Kidney capillary endothelial cell (primary cell): ENCODE results near the gene PPP4R3A.
A peak's percentile ranks its signal among the peaks of the same experiment; 100 is the strongest.
"Not testable (repeated sequence)": the region's sequence is repeated elsewhere in the genome, so short reads cannot be mapped to it uniquely, and the experiment has no call there.

Experiments
- DNase-seq: peaks from one replicate; pipeline ENCODE4 v3.0.0-alpha.2; 2018; ENCODE audit warnings: low spot score

The PPP4R3A gene

GRCh38 chr14:91510171-91511042, at the start of gene PPP4R3A:
TSS of gene PPP4R3A (minus strand) at chr14:91510310. CDS start at chr14:91509647, 663 bp downstream.
- DNase-seq: peak; percentile 90

GRCh38 chr14:91555531-91555930, 45.4 kb upstream of the PPP4R3A start:
- no peak for DNase-seq

DNA sequence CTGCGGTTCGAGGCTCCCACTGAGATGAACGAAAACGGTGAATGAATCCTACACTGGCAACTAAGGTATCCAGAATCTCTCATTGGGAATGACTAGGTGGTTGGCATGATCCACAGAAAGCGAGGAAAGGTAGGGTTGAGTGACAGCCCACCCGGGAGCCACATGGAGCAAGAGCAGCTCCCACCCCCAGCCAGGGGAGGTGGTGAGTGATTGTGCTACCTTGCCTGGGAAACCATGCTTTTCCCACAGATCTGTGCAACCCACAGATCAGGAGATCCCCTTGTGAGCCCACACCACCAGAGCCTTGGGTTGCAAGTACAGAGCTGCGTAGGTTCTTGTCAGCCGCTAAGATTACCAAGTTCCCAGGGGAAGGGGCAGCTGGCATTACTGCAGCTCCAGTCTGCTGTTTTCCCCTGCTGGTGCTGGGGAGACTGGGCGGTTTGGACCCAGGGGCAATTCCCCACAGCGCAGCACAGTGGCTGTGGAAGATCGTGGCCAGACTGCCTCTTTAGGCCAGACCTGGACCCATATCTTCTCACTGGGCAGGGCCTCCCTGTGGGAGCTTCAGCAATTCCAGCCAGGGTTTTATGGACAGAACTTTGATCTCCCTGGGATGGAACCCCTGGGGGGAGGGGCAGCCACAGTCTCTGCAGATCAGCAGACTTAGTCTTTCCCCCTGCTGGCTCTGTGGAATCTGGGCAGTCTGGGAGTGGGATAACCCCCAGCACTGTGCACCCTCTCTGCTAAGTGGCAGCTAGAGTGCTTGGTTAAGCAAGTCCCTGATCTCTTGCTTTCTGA, 44.6 kb upstream of the PPP4R3A start:
- no peak for DNase-seq

- DNase-seq: no peak
Observed at GRCh38 chr14:91548108-91548507, 38.0 kb upstream of the PPP4R3A start.

DNA sequence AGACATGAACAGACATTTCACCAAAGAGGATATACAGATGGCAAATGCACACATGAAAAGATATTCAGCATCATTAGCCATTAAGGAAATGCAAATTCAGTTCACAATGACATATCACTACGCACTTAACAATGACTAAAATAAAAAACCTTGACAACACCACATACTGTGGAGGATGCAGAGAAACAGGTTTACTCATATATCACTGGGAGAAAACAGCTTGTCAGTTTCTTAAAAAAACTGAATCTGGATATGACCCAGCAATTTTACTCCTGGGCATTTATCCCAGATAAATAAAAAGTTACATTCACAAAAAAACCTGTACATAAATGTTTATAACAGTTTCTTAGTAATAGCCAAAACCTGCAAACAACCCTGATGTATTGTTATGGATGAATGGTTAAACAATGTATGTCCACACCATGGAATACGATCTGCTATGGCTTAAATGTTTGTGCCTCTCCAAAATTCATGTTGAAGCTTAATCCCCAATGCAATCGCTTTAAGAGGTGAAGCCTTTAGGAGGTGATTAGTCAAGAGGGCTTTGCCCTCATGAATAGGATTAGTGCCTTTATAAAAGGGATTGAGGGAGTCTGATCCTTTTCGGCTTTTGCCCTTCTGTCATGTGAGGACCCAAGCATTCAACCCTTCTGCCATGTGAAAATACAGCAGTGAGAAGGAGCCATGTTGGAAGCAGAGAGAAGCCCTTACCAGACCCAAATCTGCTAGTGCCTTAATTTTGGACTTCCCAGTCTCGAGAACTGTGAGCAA, 36.0 kb upstream of the PPP4R3A start:
- DNase-seq: no peak

- no peak for DNase-seq
Observed at GRCh38 chr14:91545204-91545603, 35.1 kb upstream of the PPP4R3A start.

DNA sequence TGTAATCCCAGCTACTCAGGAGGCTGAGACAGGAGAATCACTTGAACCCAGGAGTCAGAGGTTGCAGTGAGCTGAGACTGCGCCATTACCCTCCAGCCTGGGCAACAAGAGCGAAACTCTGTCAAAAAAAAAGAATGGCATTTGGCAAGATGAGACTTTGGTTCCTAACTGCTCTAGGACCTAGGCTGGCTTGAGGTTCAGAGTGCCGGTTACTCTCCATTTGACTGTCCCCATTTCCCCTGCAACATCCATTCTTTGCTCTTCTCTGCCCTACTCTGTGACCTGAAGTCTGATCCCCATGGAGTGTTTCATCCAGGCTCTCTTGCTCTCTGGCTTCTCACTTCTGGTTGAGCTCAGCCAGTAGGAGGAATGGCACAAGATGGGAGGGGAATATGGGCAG, 26.2 kb upstream of the PPP4R3A start:
- no peak for DNase-seq

- DNase-seq: not testable (repeated sequence)
Observed at GRCh38 chr14:91534059-91534458, 23.9 kb upstream of the PPP4R3A start.

DNA sequence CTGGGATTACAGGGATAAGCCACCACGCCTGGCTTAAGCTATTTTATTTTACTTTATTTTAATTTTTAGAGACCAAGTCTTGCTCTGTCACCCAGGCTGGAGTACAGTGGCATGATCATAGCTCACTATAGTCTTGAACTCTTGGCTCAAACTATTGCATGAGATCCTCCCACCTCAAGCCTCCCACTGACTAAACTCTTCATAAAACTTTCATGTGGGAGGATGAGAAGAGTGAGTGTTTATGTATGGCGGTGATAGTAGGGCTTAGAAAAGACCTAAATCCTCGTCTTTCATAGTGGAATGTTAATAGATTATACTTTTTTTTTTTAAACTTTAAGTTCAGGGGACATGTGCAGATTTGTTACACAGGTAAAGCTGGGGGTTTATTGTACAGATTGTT, 23.5 kb upstream of the PPP4R3A start:
- no peak for DNase-seq

- no peak for DNase-seq
Observed at GRCh38 chr14:91523972-91524371, 13.9 kb upstream of the PPP4R3A start.

DNA sequence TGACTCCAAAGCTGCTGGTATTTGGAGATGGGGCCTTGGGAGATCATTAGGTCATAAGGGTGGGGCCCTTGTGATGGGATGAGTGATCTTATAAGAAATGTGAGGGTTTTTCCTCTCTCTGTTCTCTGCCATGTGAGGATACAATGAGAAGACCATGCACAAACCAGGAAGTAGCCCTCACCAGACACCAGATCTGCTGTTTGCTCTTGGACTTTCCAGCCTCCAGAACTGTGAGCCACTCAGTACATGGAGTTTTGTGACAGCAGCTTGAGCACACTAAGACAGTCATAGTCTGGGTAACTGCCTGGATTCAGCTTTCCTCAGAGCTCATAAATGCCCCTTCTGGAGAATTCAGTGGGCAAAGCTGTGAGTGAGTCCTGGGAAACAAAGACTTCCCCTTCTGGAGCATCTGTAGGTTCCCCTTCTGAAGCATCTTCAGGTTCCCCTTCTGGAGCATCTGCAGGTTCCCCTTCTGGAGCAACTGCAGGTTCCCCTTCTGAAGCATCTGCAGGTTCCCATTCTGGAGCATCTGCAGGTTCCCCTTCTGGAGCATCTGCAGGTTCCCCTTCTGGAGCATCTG, 11.0 kb upstream of the PPP4R3A start:
- no peak for DNase-seq

- DNase-seq: no peak
Observed at GRCh38 chr14:91520138-91520537, 10.0 kb upstream of the PPP4R3A start.

- no peak for DNase-seq
Observed at GRCh38 chr14:91519239-91520036, 9.3 kb upstream of the PPP4R3A start.

DNA sequence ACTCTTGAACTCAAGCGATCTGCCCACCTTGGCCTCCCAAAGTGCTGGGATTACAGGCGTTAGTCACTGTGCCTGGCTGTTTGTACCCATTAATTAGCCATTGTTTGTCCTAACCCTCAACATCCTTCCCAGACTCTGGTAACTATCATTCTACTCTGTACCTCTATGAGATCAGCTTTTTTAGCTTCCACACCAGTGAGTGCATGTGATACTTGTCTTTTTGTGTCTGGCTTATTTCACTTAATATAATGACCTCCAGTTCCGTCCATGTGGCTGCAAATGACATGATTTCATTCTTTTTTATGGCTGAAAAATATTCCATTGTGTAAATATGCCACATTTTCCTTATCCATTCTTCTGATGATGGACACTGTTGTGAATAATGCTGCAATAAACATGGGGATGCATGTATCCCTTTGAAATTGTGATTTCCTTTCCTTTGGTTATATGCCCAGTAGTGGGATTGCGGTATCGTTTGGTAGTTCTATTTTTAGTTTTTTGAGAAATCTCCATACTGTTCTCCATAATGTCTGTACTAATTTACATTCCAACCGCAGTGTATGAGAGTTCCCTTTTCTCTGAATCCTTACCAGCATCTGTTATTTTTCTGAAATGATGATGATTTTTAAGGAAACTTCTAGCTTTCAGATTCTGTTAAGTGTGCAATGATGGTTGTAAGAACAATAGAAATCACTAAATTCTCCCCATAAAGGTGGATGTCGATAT, 6.7 kb upstream of the PPP4R3A start:
- DNase-seq: no peak

DNA sequence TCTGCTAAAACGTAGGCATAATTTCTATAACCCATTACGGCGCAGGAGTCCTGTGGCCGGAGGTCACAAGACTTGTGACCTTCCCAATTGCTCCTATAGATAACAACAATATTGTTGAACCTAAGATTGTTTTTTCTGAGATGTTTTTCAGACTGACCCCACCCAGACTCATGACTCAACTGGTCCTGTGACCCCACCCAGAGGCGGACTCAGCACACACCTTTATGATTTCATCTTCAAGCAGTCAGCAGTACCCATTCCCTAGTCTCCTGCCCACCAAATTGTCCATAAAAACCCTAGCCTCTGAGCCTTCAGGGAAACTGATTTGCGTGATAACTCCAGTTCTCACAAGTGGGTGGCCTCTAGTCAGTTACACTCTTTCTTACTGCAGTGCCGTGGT, 5.9 kb upstream of the PPP4R3A start:
- DNase-seq: no peak

DNA sequence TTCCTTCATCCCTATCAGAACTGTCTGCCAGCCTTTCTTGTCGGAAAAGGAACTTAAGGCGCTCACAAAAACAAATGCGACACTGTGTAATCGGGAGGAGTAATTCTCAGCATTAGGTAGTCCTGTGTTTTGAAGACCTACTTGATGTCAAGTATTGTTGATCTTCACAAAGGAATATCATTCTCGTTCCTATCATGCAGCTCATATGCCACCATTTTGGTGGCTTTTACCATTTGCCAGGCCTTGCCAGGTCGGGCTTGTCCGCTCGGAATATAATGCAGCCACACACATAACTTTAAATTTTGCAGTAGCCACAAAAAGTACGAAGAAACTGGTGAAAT, 903 bp upstream of the PPP4R3A start:
- no peak for DNase-seq

DNA sequence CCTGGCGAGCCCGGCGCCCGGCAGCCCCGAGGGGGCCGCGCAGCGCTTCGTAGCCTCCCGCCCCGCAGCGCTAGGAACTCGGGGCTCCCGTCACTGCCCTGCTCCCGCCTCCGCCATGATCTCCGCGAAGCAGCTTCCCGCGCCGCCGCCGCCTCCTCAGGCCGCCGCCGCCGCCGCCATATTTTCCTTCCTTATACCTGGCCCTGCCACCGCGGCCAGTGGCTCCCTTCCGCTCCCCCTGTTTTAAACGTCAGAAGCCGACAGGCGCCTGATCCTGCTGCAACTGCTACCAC, 286 bp downstream of the PPP4R3A start:
- DNase-seq: no peak

DNA sequence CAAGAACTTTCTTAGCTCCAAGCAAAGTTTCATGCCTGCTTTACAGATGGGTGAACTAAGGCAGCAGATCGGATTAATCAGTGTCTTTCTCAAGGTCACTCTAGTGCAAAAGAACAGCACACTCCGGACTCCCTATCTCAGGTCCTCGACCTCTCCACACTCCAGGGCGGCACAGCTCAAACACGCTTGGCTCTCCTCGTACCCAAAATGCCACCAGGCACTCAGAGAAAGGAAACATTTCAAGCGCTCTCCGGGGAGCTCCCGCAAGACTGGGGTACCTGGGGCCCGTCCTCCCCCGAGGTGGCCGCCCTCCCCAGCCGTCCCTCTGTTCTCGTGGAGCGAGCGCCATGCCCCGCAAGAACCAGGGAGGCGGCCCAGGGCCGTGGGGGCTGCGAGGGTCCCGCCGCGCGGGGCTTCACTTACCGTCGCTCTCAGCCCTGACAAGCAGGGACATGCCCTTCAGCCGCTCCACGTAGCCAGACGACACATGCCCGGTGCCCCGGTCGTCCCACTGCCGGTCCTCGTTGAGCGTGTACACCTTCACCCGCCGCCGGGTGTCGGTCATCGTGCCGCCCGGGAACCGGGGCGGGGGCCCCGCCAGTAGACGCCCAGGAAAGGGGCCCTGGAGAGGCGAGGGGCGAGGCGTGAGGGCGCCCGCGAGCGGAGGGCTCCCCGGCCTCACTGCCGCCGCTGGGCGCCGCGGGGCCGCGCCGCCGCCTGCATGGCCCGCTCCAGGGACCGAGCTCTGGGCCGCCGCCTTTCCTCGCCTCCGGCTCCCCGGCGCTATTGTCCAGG, 830 bp downstream of the PPP4R3A start:
- peak; percentile 20 for DNase-seq

- DNase-seq: no peak
Observed at GRCh38 chr14:91508105-91508504, 2.0 kb downstream of the PPP4R3A start.

DNA sequence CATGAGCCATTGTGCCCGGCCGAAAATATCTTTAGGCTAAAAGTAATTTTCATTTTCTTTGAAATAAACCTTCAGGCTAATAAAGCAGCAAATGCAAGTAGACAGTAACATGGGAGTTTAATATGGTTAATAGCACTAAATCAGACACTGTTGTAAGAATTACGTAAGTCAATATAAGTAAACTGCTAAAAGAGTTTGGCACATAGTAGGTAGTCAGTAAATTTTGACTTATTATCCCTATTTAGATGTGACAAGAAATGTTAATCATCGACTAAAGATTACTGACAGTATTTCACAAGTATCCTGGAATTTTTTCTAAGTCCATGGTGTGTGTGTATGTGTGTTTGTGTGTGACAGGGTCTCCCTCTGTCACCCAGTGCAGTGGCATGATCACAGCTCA, 3.9 kb downstream of the PPP4R3A start:
- DNase-seq: no peak
